Progenitor cell of endocrine pancreas (in vitro differentiated cells): Measurements from ENCODE around the gene HEBP2. TPM values are rescaled to one million over a fixed set of nuclear protein-coding genes. Genes with fewer than 3 reads are reported as not detected.
"Not testable (repeated sequence)": the region's sequence is repeated elsewhere in the genome, so short reads cannot be mapped to it uniquely, and the experiment has no call there.

ENCODE experiments used
- DNase-seq: peaks from one replicate; pipeline ENCODE4 v3.0.0; 2021; ENCODE audit warnings: low spot score; ENCODE audit not compliant: unreplicated experiment
- H3K27ac Mint-ChIP-seq: 2 replicates; pipeline ENCODE4 v1.8.0; 2021; ENCODE audit warnings: mild to moderate bottlenecking, moderate library complexity, mixed read lengths
- H3K27me3 Mint-ChIP-seq: 2 replicates; pipeline ENCODE4 v1.8.0; 2021; ENCODE audit warnings: mixed read lengths
- H3K36me3 Mint-ChIP-seq: 2 replicates; pipeline ENCODE4 v1.8.0; 2022; ENCODE audit warnings: mixed read lengths; ENCODE audit not compliant: insufficient read depth
- H3K4me1 Mint-ChIP-seq: 2 replicates; pipeline ENCODE4 v1.8.0; 2021; ENCODE audit warnings: low read depth, mixed read lengths
- H3K4me3 Mint-ChIP-seq: 2 replicates; pipeline ENCODE4 v1.8.0; 2021; ENCODE audit warnings: low read depth, mild to moderate bottlenecking, moderate library complexity, mixed read lengths
- H3K9me3 Mint-ChIP-seq: 2 replicates; pipeline ENCODE4 v1.8.0; 2021; ENCODE audit warnings: low read depth, mixed read lengths
- CTCF ChIP-seq: fragments of 200-600 bp; sonication (generic); IDR thresholded peaks from one replicate; pipeline ENCODE4 v1.5.0; 2021; ENCODE audit warnings: antibody characterized with exemption, mild to moderate bottlenecking; ENCODE audit not compliant: unreplicated experiment
- long read RNA-seq: library from polyadenylated mRNA; unstranded; transcript quantifications from one replicate; pipeline ENCODE4 v2.0.0, GENCODE V29; 2020
- total RNA-seq: library from RNA; stranded (reverse); gene quantifications from 2 replicates; pipeline ENCODE4 v1.2.1, GENCODE V29; 2021

HEBP2 gene
- 67.7 and 73.2 TPM in 2 replicates for total RNA-seq
- long read RNA-seq, partial matches to known transcripts = 2 of 17 reads
- long read RNA-seq, other reads (novel, unspliced or antisense) = 15 of 17 reads

DNA sequence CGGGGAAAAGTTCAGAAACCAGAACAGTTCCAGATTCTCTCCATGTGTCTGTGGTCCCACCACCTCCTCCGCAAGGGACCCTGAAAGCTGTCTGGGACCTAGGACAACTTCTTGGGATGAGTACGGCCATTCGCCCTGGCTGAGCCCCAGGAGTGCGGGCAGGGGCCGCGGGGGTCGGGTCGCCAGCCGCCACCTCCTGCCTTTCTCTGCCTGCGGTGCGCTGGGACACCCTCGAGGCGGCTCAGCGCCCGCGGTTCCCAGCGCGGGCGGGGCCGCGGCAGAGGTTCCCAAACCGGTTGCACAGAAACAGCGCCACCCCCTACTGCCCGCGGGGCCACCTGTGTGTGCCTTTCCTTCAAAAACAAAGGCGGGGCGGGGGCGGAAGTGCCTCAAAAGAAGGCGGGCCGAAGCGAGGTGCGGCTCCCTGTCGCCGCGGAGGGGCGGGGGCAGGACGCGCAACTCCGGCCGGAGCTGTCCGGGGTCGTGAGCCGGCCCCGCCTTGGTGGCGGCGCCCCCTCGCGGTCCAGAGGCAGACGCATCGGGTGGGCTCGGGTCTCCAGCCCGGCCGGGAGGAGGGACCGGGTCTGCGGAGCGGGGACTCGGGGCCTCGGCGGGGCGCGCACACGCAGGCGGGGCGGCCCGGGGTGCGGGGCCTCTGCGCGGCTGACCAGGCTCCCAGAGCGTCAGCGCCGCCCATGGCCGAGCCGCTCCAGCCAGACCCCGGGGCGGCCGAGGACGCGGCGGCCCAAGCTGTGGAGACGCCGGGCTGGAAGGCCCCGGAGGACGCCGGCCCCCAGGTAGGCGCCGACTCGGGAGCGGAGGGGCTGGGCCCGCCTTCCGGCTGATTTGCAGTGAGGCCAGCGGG lies at the start of gene HEBP2:
TSS of gene HEBP2 (plus strand) at position 423 of the 865 bp plus-strand sequence. CDS start at position 696, 273 bp downstream.
- peak within 1 kb of the TSS; percentile 97 for H3K27ac Mint-ChIP-seq
- H3K4me1 Mint-ChIP-seq = peaks cover 12% of the 10 kb centered on the region
- TF ChIP-seq CTCF = peak; percentile 90
- no peaks in the 10 kb centered on the region for H3K9me3 Mint-ChIP-seq
- H3K36me3 Mint-ChIP-seq = peaks cover 13% of the 10 kb centered on the region
- H3K27me3 Mint-ChIP-seq = no peaks in the 10 kb centered on the region
- H3K4me3 Mint-ChIP-seq = peak within 1 kb of the TSS; percentile 92
- peak; percentile 98 for DNase-seq

- peaks cover under 1% of the 10 kb centered on the region for H3K4me1 Mint-ChIP-seq
- H3K9me3 Mint-ChIP-seq = no peaks in the 10 kb centered on the region
- no peak overlapping the region for H3K27ac Mint-ChIP-seq
- no peaks in the 10 kb centered on the region for H3K36me3 Mint-ChIP-seq
- H3K27me3 Mint-ChIP-seq = no peaks in the 10 kb centered on the region
- DNase-seq = no peak
- no peak for TF ChIP-seq CTCF
- H3K4me3 Mint-ChIP-seq = no peak overlapping the region
Measured at GRCh38 chr6:138357928-138358327, 46.1 kb upstream of the HEBP2 start.

DNA sequence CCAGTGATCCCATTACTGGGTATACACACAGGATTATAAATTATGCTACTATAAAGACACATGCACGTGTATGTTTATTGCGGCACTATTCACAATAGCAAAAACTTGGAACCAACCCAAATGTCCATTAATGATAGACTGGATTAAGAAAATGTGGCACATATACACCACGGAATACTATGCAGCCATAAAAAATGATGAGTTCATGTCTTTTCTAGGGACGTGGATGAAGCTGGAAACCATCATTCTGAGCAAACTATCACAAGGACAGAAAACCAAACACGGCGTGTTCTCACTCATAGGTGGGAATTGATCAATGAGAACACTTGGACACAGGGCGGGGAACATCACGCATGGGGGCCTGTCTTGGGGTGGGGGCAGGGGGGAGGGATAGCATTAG lies 35.3 kb upstream of the HEBP2 start:
- H3K9me3 Mint-ChIP-seq, DNase-seq, H3K36me3 Mint-ChIP-seq, H3K27me3 Mint-ChIP-seq, H3K27ac Mint-ChIP-seq, H3K4me3 Mint-ChIP-seq: not testable (repeated sequence)
- H3K4me1 Mint-ChIP-seq = peaks cover 42% of the 10 kb centered on the region

DNA sequence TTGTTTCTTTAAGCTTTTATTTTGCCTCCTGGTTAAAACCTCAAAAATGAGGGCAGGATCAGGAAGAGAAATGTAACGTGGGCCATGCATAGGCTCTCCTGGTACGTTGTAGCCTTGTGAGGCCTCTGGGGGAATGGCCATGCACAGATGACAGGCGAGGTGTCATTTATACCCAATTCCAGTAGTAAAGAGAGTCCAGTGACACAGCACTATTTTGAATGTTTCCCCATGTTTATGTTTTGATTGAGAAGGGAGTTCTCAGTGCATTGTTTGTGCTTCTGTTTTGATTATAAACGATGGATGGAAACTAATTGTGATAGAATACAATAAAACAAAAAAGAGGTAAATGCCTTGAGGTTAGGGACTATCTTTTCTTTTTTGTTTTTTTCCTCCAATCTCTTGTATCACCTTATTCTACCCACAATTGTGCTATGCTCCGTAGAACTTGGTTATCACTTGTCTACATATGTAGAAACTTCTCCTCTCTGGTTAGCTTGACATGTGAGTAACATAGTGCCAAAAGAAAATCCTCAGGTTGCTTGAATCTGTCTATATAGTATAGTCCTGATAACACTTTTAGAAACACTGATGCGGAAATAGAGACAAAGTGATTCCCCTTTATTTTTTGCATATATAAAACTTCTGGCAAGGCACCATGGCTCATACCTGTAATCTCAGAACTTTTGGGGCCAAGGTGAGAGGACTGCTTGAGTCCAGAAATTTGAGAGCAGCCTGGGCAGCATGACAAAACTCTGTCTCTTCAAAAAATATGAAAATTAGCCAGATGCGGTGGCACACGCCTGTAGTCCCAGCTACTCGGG lies 33.2 kb upstream of the HEBP2 start:
- H3K4me1 Mint-ChIP-seq = peaks cover 41% of the 10 kb centered on the region
- H3K36me3 Mint-ChIP-seq = peaks cover 5% of the 10 kb centered on the region
- no peak for TF ChIP-seq CTCF
- peak overlapping the region; percentile 89 for H3K27ac Mint-ChIP-seq
- H3K4me3 Mint-ChIP-seq = peak overlapping the region; percentile 35
- no peaks in the 10 kb centered on the region for H3K27me3 Mint-ChIP-seq
- no peak for DNase-seq
- H3K9me3 Mint-ChIP-seq = peaks cover 10% of the 10 kb centered on the region

DNA sequence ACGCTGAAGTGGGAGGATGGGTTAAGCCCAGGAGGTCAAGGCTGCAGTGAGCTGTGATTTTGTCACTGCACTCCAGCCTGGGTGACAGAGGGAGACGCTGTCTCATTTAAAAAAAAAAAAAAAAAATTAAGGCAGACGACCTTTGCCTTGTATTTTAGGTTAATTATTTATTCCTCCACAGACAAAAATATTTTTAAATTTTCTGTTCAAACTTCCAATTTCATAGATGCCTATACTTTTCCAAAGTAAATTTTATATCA lies 32.6 kb upstream of the HEBP2 start:
- H3K4me3 Mint-ChIP-seq = peak overlapping the region; percentile 35
- H3K36me3 Mint-ChIP-seq = peaks cover 5% of the 10 kb centered on the region
- no peak for TF ChIP-seq CTCF
- no peaks in the 10 kb centered on the region for H3K27me3 Mint-ChIP-seq
- peaks cover 10% of the 10 kb centered on the region for H3K9me3 Mint-ChIP-seq
- H3K27ac Mint-ChIP-seq = peak overlapping the region; percentile 89
- H3K4me1 Mint-ChIP-seq = peaks cover 40% of the 10 kb centered on the region
- no peak for DNase-seq
